ENCODE data around the gene TMEM203. TPM values are rescaled to one million over a fixed set of nuclear protein-coding genes. Genes with fewer than 3 reads are reported as not detected.

Gene TMEM203
- total RNA-seq, 1 experiment from 2014 or later: 50.6 TPM

GRCh38 chr9:137188490-137189296, 16.8 kb downstream of the TMEM203 start, which contains the start of the genes ANAPC2 and SSNA1 (continued):
- TF ChIP-seq PRDM15 (CRISPR knock-in tag; IDR thresholded peaks at IDR 0.05) (peak; percentile 53; the same call in 1 of the 2 replicates), MAX (CRISPR knock-in tag; IDR thresholded peaks at IDR 0.05) (peak; percentile 87; the same call in 1 of the 2 replicates), ESRRA (CRISPR knock-in tag; IDR thresholded peaks at IDR 0.05; ENCODE audit: borderline replicate concordance) (peak; percentile 91), MXD4 (CRISPR knock-in tag; IDR thresholded peaks at IDR 0.05; ENCODE audit: borderline replicate concordance) (no peak), NFE2L1 (CRISPR knock-in tag; IDR thresholded peaks at IDR 0.05) (no peak), FOXP4 (CRISPR knock-in tag; IDR thresholded peaks at IDR 0.05) (peak; percentile 88), ZNF671 (CRISPR knock-in tag; IDR thresholded peaks at IDR 0.05) (0 out of 2 replicates have a peak, but pooled peaks have one; percentile 16), NR2C2 (CRISPR knock-in tag; IDR thresholded peaks at IDR 0.05) (no peak), ATF6 (CRISPR knock-in tag; IDR thresholded peaks at IDR 0.05) (no peak), SMAD3 (CRISPR knock-in tag; IDR thresholded peaks at IDR 0.05; ENCODE audit: borderline replicate concordance) (no peak; the same call in 1 of the 2 replicates), GTF2I (CRISPR knock-in tag; conservative IDR thresholded peaks at IDR 0.05) (no peak), SP1 (CRISPR knock-in tag; conservative IDR thresholded peaks at IDR 0.05) (peak; percentile 99)

GRCh38 chr9:137188086-137188489, 17.4 kb downstream of the TMEM203 start:
- peak; percentile 4; the same call in 1 of the 2 replicates for ATAC-seq
- Mint-ChIP-seq H3K4me3 (peak overlapping the region; percentile 91), H3K36me3 (peaks cover 6% of the 10 kb centered on the region), H3K9me3 (no peaks in the 10 kb centered on the region), H3K27me3 (ENCODE audit: low read depth) (no peaks in the 10 kb centered on the region; the same call in 1 of the 2 replicates), H3K27ac (peak overlapping the region; percentile 86), H3K4me1 (peaks cover 20% of the 10 kb centered on the region)
- TF ChIP-seq RORB (CRISPR knock-in tag; IDR thresholded peaks at IDR 0.05) (no peak), SMAD3 (CRISPR knock-in tag; IDR thresholded peaks at IDR 0.05; ENCODE audit: borderline replicate concordance) (peak; percentile 64)
- ChIA-PET POLR2A (interaction anchor here (0.6 to 2.0 kb wide), 2 partner anchors 13 to 15 kb away, joined by 6 to 13 read pairs; partner anchors contain the start of gene TPRN), CTCF (interaction anchor here (0.6 to 3.2 kb wide), 10 partner anchors 11 to 404 kb away, joined by 3 to 24 read pairs (median 6); partner anchors contain the start of genes CYSRT1, RNF224 and TPRN)
- no peak for DNase-seq (ENCODE audit: low spot score)

- ChIA-PET POLR2A (interaction anchor here (0.6 to 2.0 kb wide), 2 partner anchors 13 to 16 kb away, joined by 6 to 13 read pairs; partner anchors contain the start of gene TPRN), CTCF (interaction anchor here (1.0 to 1.8 kb wide), 3 partner anchors 11 to 58 kb away, joined by 3 to 6 read pairs (median 5); no protein-coding TSS in a partner anchor)
- DNase-seq (ENCODE audit: low spot score) (no peak), ATAC-seq (no peak)
- H3K9me3 Mint-ChIP-seq: no peaks in the 10 kb centered on the region
- H3K36me3 Mint-ChIP-seq: peaks cover 6% of the 10 kb centered on the region
- TF ChIP-seq OVOL2 (CRISPR knock-in tag; IDR thresholded peaks at IDR 0.05; ENCODE audit: borderline replicate concordance): no peak
- H3K4me1 Mint-ChIP-seq: peaks cover 20% of the 10 kb centered on the region
- peak overlapping the region; percentile 91 for H3K4me3 Mint-ChIP-seq
- peak overlapping the region; percentile 86 for H3K27ac Mint-ChIP-seq
- no peaks in the 10 kb centered on the region; the same call in 1 of the 2 replicates for H3K27me3 Mint-ChIP-seq (ENCODE audit: low read depth)
Measured at GRCh38 chr9:137187386-137187785, 18.1 kb downstream of the TMEM203 start.

Measured in WTC11 (cell line).